Small intestine (tissue), 4 donors: ENCODE measurements around the gene GFY. TPM values are rescaled to one million over a fixed set of nuclear protein-coding genes. Genes with fewer than 3 reads are reported as not detected.

Source experiments
- polyA plus RNA-seq, 4 donors: library from polyadenylated mRNA; stranded (reverse) in 3 of 4; unstranded in 1 of 4; fragments of 200-250 nt in 3 of 4; fragments of 120-200 nt in 1 of 4; gene quantifications; one replicate each; pipeline versions ENCODE4 v1.2.1 to v1.2.3, GENCODE V29; 2013
- donor health status: healthy with polysubstance abuse.
- donor health status: Bipolar disorder and iron deficiency.
- donor health status: healthy.

GFY gene
- polyA plus RNA-seq, 4 donors: not detected

Other genes with a start within 250 kb of the GFY start
- 1 to 10 TPM in 1 of 4 donors, under 1 TPM in 2, not detected in 1; 0.27 to 1.4 (median 0.34) TPM for gene SLC6A16, start 100.2 kb upstream of the GFY start, polyA plus RNA-seq
- 10 to 100 TPM in 1 of 4 donors, 1 to 10 TPM in 3; 2.7 to 11.6 (median 6.9) TPM for gene CD37, start 90.0 kb upstream of the GFY start, polyA plus RNA-seq
- gene TEAD2, start 63.0 kb upstream of the GFY start, polyA plus RNA-seq: 10 to 100 TPM in 2 of 4 donors, 1 to 10 TPM in 2; 1.8 to 17.2 (median 8.8) TPM
- under 1 TPM in 2 of 4 donors, not detected in 2; 0.19 to 0.66 TPM for gene DKKL1, start 61.5 kb upstream of the GFY start, polyA plus RNA-seq
- gene KASH5, start 37.1 kb upstream of the GFY start, polyA plus RNA-seq: not detected
- not detected for gene PTH2, start 1.9 kb upstream of the GFY start, polyA plus RNA-seq
- gene SLC17A7, start 16.1 kb downstream of the GFY start, polyA plus RNA-seq: 1 to 10 TPM in 1 of 4 donors, under 1 TPM in 3; 0.09 to 1.1 (median 0.25) TPM
- gene PIH1D1, start 26.4 kb downstream of the GFY start, polyA plus RNA-seq: 100 to 1,000 TPM in 1 of 4 donors, 10 to 100 TPM in 3; 81.1 to 115 (median 89.6) TPM
- 100 to 1,000 TPM in 2 of 4 donors, 10 to 100 TPM in 2; 26.3 to 130 (median 83.6) TPM for gene ALDH16A1, start 27.8 kb downstream of the GFY start, polyA plus RNA-seq
- gene FLT3LG, start 48.8 kb downstream of the GFY start, polyA plus RNA-seq: 1 to 10 TPM; 4.9 to 10.0 (median 8.2) TPM
- 1,000 to 10,000 TPM; 2,350 to 5,026 (median 3,831) TPM for gene RPL13A, start 62.2 kb downstream of the GFY start, polyA plus RNA-seq
- 1,000 to 10,000 TPM; 2,854 to 5,067 (median 4,011) TPM for gene RPS11, start 71.0 kb downstream of the GFY start, polyA plus RNA-seq
- 100 to 1,000 TPM; 354 to 583 (median 513) TPM for gene FCGRT, start 87.3 kb downstream of the GFY start, polyA plus RNA-seq
- 100 to 1,000 TPM in 2 of 4 donors, 10 to 100 TPM in 2; 38.0 to 687 (median 248) TPM for gene RCN3, start 102.6 kb downstream of the GFY start, polyA plus RNA-seq
- gene NOSIP, start 155.2 kb downstream of the GFY start, polyA plus RNA-seq: 100 to 1,000 TPM in 3 of 4 donors, 10 to 100 TPM in 1; 51.8 to 181 (median 134) TPM
- gene PRRG2, start 155.9 kb downstream of the GFY start, polyA plus RNA-seq: 10 to 100 TPM; 14.2 to 23.7 (median 18.0) TPM
- 10 to 100 TPM in 2 of 4 donors, 1 to 10 TPM in 2; 2.4 to 18.4 (median 8.0) TPM for gene PRR12, start 165.8 kb downstream of the GFY start, polyA plus RNA-seq
- 100 to 1,000 TPM in 2 of 4 donors, 10 to 100 TPM in 2; 30.6 to 105 (median 85.5) TPM for gene RRAS, start 214.8 kb downstream of the GFY start, polyA plus RNA-seq
- 10 to 100 TPM; 10.5 to 36.2 (median 19.8) TPM for gene SCAF1, start 216.8 kb downstream of the GFY start, polyA plus RNA-seq
- 100 to 1,000 TPM in 2 of 4 donors, 10 to 100 TPM in 2; 92.1 to 255 (median 119) TPM for gene IRF3, start 240.5 kb downstream of the GFY start, polyA plus RNA-seq
- gene BCL2L12, start 240.5 kb downstream of the GFY start, polyA plus RNA-seq: 10 to 100 TPM; 11.2 to 36.6 (median 17.1) TPM